Inflammatory macrophage (primary cell): ENCODE data around the gene HNRNPL.
"Not testable (repeated sequence)": the region's sequence is repeated elsewhere in the genome, so short reads cannot be mapped to it uniquely, and the experiment has no call there.

Experiments used
- DNase-seq, 2 donors: peaks; one replicate each; pipeline ENCODE4 v3.0.0-alpha.2; 2020 to 2022
- total RNA-seq, 18 experiments: gene quantifications; one replicate each; lab custom pipeline; 2026; ENCODE audit warnings: mixed read lengths in 6 of 18, inconsistent platforms in 2 of 18; lab: John Stamatoyannopoulos, UW

Gene HNRNPL
- total RNA-seq, result 72.9 to 163 (median 130) reads per million in 18 experiments

DNA sequence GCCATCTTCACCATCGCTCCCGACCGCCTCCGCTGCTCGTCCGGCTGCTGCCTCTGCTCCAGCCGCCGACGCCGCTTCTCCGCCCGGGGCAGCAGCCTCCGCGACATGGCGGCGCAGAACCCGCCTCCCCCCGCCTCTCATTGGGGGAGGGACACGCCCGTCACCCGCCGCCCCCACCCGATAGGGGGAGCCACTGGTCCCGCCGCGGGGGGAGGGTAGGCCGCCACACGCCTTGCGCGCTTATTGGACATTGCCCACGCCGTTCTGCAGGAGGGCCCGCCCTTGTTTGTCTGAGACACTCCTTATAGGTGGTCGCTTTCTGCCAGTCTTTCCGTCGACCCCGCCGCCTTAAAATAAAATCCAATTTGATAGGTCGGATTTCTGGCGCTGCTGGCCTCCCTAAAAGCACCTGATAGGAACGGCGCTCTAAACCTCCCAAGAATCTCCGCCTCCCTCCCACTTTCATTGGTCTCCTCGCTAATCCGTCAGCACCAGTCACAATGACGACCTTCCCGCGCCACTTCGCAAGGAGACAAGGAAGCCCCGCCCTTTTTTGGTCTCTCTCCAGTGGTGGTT lies at the start of gene HNRNPL:
Gene HNRNPL (minus strand): TSS at position 127 of the 576 bp plus-strand sequence. CDS start 20 bp downstream, at position 107.
- DNase-seq, result peak; percentile 100

GRCh38 chr19:38898788-38899446 lies 49.1 kb upstream of the HNRNPL start:
- no peak for DNase-seq

GRCh38 chr19:38894968-38895367 lies 45.2 kb upstream of the HNRNPL start:
- DNase-seq, result no peak

DNA sequence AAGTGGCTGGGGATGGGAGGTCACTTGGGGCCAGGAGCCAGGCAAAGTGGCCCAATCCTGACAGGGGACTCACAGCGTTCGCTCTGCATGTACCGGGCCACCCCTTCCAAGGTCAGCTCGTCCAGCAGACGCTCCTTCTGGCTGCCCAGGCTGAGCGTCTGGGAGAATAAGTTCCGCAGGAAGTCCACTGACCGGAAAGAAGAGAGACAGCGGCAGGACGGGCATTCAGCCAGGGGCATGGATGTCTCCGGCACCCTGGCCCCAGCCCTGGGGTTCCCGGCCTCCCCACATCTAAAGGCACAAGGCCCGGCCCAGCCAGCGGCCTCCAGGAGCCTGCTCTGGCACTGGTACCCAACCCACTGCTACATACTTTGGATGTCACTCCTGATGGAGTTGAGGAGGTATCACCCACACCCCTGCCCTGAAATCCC lies 43.6 kb upstream of the HNRNPL start:
- no peak for DNase-seq

GRCh38 chr19:38892841-38893240 lies 43.1 kb upstream of the HNRNPL start:
- DNase-seq, result no peak

DNA sequence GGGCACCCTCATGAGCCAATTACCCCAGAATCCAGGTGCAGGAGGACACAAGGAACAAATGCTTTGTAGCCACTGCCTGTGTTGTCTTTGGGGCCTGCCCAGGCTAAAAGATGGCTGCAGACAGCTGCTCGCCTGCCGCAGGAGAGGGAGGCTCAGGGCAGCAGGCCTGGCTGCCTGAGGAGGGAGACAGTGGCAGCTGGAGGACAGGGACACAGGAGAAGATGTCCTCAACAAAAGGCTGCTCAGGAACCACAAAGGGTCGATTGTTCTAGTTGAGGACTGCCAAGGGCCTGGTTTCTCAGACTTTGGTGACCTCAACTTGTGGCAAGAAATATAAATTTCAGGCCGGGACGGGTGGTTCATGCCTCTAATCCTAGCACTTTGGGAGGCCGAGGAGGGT lies 42.0 kb upstream of the HNRNPL start:
- DNase-seq, result no peak

DNA sequence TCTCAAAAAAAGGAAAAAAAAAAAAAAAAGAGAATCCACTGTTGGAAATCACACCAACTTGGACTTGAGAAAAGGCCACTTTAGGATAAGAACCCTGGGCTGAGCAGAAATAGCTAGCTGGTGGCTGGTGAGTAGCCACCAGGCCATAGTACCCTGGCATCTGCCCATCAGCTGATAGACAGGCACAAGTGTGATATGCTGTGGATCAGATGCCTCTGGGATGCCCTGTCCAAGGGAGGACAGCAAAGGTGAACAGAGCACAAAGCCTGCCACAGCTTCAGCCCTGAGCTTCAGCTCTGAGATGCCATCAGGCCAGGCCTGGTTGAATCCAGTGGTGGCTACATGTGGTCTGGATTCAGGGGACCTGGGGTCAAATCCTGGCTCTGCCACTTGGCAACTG lies 40.9 kb upstream of the HNRNPL start:
- DNase-seq, result no peak

DNA sequence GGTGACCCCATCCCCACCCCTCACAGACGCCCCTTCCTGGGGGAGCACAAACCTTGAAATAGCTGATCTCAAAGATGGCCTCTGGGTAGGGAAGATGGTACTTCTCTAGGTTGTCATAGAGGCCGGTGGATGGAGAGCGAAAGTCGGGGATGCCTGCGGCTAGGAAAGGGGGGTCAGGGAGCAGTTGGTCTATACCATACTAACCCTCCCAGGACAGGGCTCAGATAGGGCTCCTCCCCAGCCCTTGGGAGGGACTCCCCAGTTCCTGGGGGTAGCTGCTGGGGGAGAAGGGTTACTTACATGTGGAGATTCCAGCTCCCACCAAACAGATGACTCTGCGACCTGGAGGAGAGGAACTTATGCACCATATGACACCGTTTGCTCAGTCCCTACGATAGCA lies 40.0 kb upstream of the HNRNPL start:
- DNase-seq, result no peak

DNA sequence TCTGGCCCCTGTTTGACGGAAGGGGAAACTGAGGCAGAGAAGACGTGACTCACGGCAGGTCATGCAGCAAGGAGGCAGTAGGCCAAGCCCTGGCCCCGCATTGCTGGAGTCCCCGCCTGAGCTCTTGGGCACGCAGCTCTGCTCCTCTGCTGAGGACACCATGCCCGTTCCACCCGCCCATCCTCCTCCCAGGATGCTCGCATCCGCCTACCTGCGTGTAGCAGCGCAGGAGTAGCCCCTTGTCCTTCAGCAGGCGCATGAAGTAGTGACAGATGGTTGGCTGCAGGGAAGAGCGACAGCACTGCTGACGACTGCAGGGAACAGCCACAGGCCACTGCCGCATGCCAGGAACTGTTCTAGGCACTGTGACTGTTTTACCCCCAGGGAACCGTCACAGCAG lies 39.1 kb upstream of the HNRNPL start:
- DNase-seq, result no peak

DNA sequence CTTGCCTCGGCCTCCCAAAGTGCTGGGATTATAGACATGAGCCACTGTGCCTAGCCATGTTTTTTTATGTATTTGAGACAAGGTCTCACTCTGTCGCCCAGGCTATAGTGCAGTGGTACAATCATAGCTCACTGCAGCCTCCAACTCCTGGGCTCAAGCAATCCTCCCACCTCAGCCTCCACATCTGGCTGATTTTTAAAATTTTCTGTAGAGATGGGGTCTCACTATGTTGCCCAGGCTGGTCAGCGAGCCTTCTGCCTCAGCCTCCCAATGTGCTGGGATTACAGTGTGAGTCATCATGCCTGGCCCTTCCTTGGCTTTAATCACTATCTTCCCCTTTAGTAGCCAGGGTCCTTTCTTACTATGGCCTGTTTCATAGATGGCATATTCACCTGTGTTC lies 34.9 kb upstream of the HNRNPL start:
- not testable (repeated sequence) for DNase-seq

DNA sequence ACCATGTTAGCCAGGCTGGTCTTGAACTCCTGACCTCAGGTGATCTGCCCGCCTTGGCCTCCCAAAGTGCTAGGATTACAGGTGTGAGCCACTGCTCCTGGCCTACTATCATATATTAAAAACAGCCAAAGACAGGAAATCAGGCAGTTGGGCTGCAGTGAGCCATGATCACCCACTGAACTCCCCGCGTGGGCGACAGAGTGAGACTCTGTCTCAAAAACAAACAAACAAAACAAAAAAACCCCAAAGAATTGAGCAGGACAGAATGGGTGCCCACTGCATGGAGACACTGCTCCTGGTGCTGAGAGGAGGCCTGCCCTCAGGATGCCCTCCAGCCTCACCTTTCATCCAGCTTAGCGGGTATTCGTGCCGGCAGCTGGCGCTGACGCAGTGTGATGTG lies 33.5 kb upstream of the HNRNPL start:
- DNase-seq, result no peak

DNA sequence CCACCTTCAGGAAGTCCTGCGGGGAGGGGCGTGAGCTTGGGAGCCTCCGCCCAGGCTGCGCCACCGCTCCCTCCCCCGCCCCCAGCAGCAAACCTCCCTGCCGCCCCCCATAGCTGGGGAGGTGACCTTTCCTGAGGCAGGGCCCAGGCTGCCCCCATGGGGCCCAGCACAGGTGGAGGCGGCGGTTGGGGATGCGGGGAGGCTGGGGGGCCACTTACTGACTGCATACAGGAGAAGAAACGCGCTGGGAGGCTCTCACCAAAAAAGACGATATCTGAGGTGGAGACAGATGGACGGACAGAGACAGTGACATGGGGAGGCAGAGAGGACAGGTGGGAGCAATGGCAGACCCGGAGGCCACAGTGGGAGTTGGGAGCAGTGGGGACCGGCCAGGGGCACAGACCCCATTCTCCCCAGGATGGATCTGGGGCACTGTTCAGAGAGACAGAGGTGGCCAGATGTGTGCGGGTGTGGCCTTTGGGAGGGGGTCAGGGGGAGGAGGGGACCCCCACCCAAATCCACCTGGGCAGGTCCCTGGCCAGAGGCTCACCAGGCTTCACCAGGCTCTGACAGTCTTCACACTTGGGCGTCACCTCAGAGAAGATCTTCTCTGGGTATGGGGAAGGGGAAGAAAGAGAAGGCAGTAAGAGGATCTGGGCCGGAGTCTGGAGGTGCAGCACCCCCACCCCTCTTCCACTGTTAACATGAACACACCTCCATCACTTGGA lies 31.3 kb upstream of the HNRNPL start:
- no peak for DNase-seq

DNA sequence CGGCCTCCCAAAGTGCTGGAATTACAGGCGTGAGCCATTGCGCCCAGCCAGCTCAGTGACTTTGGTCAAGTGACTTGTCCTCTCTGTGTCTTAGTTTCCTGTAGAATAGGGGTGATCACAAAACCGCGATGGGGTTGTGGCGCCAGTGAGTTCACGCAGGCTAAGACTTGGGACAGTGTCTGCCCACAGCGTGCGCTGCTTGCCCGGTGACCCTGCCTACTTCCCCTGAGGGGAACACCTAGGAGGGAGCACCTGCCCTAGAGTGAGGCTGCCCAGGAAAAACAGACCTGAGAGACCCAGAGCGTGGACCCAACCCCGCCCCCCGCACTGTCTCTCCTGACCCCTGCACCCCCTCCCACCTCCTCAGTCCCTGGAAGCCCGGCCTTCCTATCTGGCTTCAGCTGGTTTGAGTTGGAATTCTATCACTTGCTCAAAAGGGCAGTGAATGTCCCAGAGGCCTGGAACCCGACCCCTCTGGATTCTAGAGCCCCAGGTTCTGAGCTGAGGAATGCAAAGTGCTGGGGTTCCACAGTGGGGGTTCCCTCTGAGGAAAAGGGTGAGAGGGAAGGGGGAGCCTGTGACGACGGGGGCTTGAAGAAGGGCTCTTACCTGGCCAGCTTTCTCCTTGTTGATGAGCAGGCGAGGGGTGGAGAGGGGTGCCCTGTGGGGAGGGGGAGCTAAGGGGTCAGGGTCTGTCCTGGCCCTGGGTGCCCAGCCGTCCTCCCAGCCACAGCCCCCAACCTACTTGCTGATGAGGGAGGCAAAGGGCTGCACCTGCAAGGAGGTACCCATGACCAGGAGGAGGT lies 30.5 kb upstream of the HNRNPL start:
- DNase-seq, result no peak

DNA sequence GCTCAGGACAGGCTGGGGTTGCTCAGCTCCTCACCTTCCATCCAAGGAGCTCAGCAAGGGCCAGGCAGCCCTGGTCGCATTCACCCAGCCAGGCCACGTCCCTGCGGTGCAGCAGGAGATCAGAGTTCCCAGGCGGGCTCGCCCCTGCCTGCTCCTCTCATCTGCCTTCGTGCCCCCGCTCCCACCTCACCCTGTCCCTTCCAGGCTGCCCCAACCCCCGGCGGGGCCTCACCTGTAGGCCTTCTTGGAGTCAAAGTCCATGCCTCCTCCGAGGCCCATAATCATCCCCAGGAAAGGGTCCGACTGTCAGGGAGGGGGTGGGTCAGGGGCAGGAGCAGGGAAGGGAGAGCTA lies 29.6 kb upstream of the HNRNPL start:
- DNase-seq, result no peak

DNA sequence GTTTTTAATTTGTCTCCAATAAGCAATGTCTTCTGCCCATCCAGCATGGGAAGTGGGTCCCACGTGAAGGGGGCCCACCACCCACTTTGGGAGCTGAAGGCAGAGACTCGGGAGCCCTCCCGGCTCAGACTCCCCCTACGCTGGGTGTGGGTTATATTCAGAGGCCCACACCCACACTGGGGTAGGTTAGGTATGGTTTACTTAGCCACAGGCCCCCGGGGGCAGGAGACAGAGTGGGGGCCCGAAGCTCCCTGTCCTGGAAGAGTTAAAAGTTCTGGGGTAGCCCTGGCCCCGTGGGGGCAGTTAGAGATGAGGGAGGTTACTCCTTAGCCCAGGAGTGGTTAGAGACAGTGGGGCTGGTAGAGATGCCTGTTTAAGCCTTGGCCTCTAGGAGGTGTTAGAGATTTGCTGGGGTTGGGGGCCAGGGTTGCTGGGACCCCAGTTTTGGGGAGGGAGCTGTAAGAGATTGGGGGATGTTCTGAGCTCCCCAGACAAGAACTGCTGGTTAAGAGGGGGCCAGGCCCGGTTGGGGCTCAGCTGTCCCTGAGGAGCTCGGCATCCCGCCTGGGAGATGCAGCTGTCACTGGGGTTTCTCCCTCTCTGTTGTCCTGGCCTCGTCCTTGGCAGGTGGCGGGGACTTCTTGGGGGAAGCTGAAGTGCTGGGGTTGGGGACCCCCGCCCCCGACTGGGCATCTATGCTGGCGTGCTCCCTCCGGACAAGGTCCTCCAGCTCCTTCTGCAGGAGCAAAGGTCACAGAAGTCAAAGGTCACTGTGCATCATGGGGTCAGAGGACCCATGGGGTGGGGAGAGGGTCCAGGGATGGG lies 29.0 kb upstream of the HNRNPL start:
- DNase-seq, result no peak

DNA sequence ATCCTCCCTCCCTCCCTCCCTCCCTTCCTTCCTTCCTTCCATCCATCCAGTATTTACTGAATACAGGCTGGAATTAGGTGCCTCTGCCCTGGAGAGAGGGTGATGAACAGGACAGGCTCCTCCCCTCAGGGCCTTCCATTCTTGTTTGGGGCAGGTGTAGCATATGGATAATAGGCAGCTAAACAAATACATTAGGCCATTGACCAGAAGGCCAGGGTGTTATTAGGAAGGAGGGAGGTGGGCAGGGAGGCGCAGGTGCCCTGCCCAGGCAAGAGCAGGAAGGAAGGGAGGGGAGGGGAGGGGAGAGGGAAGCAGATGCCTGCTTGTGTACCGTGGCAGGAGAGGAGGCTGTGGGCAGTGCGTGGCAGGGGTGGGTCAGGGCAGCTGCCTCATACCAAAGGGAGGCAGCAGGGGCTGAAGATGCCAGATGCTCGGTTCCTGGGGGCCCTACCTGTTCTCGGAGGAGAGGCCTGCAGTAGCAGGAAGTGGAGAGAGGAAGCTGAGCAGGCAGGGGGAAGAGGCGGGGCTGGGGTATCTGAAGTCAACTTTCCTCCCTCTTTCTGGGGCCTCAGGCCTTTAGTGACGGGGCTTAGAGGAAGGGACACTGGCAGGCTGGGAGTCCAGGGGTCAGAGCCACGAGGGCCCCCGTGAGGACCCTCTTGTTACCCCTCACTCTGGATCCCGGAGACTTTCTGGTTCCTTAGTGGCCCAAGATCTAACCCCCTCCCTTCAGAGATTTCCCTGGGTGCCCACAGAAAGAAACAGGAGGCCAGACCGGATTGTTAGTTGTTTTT lies 28.2 kb upstream of the HNRNPL start, which contains the start of gene RINL:
Gene RINL (minus strand): TSS at position 495 of the 794 bp plus-strand sequence. CDS start 1,533 bp downstream, outside the sequence.
- DNase-seq, result peak; percentile 16 to 26

DNA sequence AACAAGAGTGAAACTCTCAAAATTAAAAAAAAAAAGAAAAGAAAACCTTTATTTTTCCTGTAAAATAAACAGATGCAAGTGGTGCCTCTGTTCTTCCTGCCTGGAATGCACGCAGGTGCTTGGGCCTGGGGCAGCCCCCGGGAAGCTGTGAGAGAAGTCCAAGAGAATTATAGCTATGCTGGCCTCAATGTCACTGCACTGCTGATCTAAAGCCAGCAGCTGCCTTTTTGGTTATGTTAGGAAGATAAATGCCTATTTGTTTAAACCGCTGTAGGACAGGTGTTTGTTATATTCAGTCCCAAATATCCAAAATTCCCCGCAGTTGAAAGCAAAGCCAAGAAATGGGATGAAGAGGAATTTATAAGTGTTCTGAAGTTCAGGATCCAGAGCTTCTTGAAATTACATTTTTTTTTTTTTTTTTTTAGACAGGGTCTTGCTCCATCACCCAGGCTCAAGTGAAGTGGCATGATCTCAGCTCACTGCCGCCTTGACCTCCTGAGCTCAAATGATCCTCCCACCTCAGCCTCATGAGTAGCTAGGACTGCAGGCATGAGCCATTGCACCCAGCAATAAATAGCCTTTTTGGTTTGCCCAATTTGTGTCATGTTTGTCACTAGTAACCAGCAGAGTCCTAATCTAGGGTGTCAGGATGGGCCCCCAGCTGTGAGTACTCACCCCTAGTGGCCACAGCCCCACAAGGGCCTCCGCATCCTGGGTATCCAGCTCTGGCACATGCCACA lies 26.0 kb upstream of the HNRNPL start:
- DNase-seq, result peak; percentile 39 to 69

GRCh38 chr19:38873400-38873799 lies 23.6 kb upstream of the HNRNPL start:
- DNase-seq, result not testable (repeated sequence)

- no peak for DNase-seq
Measured at GRCh38 chr19:38870612-38871011, 20.8 kb upstream of the HNRNPL start.

GRCh38 chr19:38869836-38870607 lies 20.2 kb upstream of the HNRNPL start:
- DNase-seq, result peak; percentile 67 to 81
